HG03060 (cell line): ENCODE measurements around the gene UTS2B.

Experiments used
- ATAC-seq: cut with Tn5 transposase; IDR thresholded peaks from one replicate; pipeline ENCODE4 v1.9.1; 2021; ENCODE audit warnings: low read depth, moderate number of reproducible peaks; ENCODE audit not compliant: unreplicated experiment

The UTS2B gene

GRCh38 chr3:191353022-191353777 is 22.9 kb upstream of the UTS2B start:
- ATAC-seq, result peak; percentile 28

GRCh38 chr3:191352014-191352413 is 21.7 kb upstream of the UTS2B start:
- ATAC-seq, result no peak

- no peak for ATAC-seq
Measured at GRCh38 chr3:191350396-191351090, 20.2 kb upstream of the UTS2B start.

- no peak for ATAC-seq
Measured at GRCh38 chr3:191348098-191348497, 17.8 kb upstream of the UTS2B start.

- ATAC-seq, result no peak
Measured at GRCh38 chr3:191347228-191347627, 16.9 kb upstream of the UTS2B start.

GRCh38 chr3:191345334-191345733 is 15.0 kb upstream of the UTS2B start:
- no peak for ATAC-seq

GRCh38 chr3:191343913-191344312 is 13.6 kb upstream of the UTS2B start:
- no peak for ATAC-seq

- no peak for ATAC-seq
Measured at GRCh38 chr3:191343115-191343514, 12.8 kb upstream of the UTS2B start.

GRCh38 chr3:191342411-191342810 is 12.1 kb upstream of the UTS2B start:
- no peak for ATAC-seq

GRCh38 chr3:191342006-191342405 is 11.7 kb upstream of the UTS2B start:
- ATAC-seq, result no peak

- no peak for ATAC-seq
Measured at GRCh38 chr3:191340966-191341365, 10.6 kb upstream of the UTS2B start.

GRCh38 chr3:191340351-191340750 is 10.0 kb upstream of the UTS2B start:
- ATAC-seq, result no peak

- no peak for ATAC-seq
Measured at GRCh38 chr3:191339316-191339917, 9.1 kb upstream of the UTS2B start.

- no peak for ATAC-seq
Measured at GRCh38 chr3:191338177-191338488, 7.8 kb upstream of the UTS2B start.

GRCh38 chr3:191336833-191337232 is 6.5 kb upstream of the UTS2B start:
- ATAC-seq, result peak; percentile 29

GRCh38 chr3:191334346-191334893 is 4.1 kb upstream of the UTS2B start:
- no peak for ATAC-seq

- ATAC-seq, result no peak
Measured at GRCh38 chr3:191333298-191333880, 3.1 kb upstream of the UTS2B start.

GRCh38 chr3:191331388-191331787 is 1.1 kb upstream of the UTS2B start:
- no peak for ATAC-seq

- ATAC-seq, result no peak
Measured at GRCh38 chr3:191330530-191331048, 263 bp upstream of the UTS2B start.

- peak; percentile 51 for ATAC-seq
Measured at GRCh38 chr3:191328962-191329653, 1.2 kb downstream of the UTS2B start, which contains the start of gene CCDC50. CCDC50 (plus strand) TSS chr3:191329394; CDS start chr3:191329675, 281 bp downstream.
